DMS79 (cell line): Measurements from ENCODE around the gene TMEM31.
"Not testable (repeated sequence)": the region's sequence is repeated elsewhere in the genome, so short reads cannot be mapped to it uniquely, and the experiment has no call there.

Experiments used
- DNase-seq: peaks from one replicate; lab custom pipeline; 2025; lab: John Stamatoyannopoulos, UW

The TMEM31 gene

GRCh38 chrX:103726477-103726876, 15.8 kb downstream of the TMEM31 start:
- DNase-seq: no peak

DNA sequence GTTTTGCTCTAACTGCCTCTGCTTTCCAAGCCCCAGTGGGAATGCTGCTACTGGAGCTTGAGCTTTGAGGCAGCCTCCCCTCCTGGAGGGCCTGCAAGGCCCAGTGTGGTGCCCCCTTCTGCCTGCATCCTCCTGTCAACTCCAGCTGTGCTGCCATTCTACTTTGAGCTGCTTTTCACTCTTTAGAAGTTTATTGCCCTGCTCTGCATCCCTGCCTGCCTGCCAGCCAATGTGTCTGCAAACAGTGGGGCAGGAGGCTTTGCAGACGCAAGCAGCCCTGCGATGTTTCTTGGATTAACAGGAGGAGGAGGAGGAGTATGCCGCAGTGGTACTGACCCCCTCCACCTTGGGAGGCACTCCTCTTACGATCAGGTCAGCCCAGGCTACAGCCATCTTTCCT, 16.4 kb downstream of the TMEM31 start:
- DNase-seq: no peak

- DNase-seq: no peak
These were observed 18.3 kb downstream of the TMEM31 start for GRCh38 chrX:103729015-103729414.

- DNase-seq: no peak
These were observed 19.6 kb downstream of the TMEM31 start for GRCh38 chrX:103730147-103730795.

GRCh38 chrX:103730796-103731493, 20.2 kb downstream of the TMEM31 start:
- DNase-seq: no peak

GRCh38 chrX:103733017-103733416, 22.3 kb downstream of the TMEM31 start:
- no peak for DNase-seq

GRCh38 chrX:103734125-103734760, 23.5 kb downstream of the TMEM31 start:
- peak; percentile 4 for DNase-seq

DNA sequence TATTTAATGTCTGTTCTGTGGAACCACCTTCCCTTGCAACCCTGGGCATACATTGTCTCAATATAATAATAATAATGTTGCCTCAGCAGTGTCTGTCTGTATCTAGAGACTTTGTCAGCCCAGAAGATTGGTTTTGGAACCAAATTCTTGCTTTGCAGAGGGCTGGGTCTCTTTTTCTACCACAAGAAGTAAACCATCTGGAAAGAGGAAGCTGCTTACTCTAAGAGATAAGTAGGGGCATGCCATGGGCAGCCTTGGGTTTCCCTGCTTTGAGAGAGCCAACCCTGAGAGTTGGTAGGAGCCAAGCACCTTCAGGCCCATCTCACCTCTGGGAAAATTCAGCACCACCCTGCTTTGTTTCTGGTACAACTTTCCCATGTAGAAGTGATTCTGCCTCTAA, 27.0 kb downstream of the TMEM31 start:
- DNase-seq: no peak

GRCh38 chrX:103739421-103739820, 28.7 kb downstream of the TMEM31 start:
- no peak for DNase-seq

GRCh38 chrX:103741879-103742278, 31.2 kb downstream of the TMEM31 start:
- DNase-seq: no peak

DNA sequence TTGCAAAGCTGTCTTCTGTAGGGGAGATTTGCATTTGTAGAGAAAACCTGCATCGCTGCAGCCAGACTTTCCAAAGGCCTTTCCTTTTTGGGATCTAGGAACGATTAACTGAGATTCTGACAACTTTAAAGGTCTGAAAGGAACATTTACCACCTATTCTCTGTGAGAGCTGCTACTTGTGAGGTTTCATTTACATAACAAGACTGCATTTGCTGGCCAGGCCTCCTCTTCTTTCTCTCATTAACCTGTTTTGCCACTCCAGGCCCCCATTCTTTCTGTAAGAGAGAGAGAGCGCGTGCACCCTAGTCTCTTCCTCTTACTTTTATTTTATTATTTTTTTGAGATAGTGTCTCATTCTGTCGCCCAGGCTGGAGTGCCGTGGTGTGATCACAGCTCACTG, 31.6 kb downstream of the TMEM31 start:
- DNase-seq: no peak

- DNase-seq: no peak
These were observed 36.5 kb downstream of the TMEM31 start for GRCh38 chrX:103747163-103747562.

GRCh38 chrX:103754401-103754800, 43.7 kb downstream of the TMEM31 start:
- no peak for DNase-seq

- peak; percentile 85 for DNase-seq
These were observed 46.0 kb downstream of the TMEM31 start for GRCh38 chrX:103756736-103757135.

- DNase-seq: no peak
These were observed 47.8 kb downstream of the TMEM31 start for GRCh38 chrX:103758555-103758954.

GRCh38 chrX:103763541-103763940, 52.8 kb downstream of the TMEM31 start:
- DNase-seq: not testable (repeated sequence)
